Islet precursor cell (in vitro differentiated cells): ENCODE results near the gene C3orf70.

Experiments
- DNase-seq: peaks from one replicate; pipeline ENCODE4 v3.0.0-alpha.2; 2018

C3orf70 gene

GRCh38 chr3:185082829-185083228 is 70.0 kb downstream of the C3orf70 start:
- no peak for DNase-seq

DNA sequence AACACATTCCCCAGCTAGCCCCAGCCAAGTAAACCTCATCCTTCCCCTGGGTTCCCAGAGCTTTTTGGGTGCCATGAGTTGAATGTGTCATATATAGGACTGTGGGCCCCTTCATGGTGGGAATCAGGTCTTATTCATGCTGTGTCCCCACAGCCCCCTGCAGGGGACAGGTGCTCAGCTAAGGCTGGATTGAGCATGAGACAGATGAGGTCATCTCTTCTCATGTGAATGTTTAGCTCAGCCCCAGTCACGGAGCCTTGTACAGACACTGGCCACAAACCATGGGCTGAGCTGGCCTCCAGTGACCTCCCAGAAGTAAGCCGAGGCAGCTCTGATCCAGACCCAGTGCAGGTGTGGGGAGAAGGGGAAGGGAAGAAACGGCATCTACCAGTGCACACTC is 70.7 kb downstream of the C3orf70 start:
- DNase-seq: no peak

GRCh38 chr3:185081521-185081920 is 71.3 kb downstream of the C3orf70 start:
- no peak for DNase-seq

- no peak for DNase-seq
Observed at GRCh38 chr3:185079625-185080024, 73.2 kb downstream of the C3orf70 start.

GRCh38 chr3:185076219-185076618 is 76.6 kb downstream of the C3orf70 start:
- no peak for DNase-seq

- no peak for DNase-seq
Observed at GRCh38 chr3:185075547-185075946, 77.3 kb downstream of the C3orf70 start.

DNA sequence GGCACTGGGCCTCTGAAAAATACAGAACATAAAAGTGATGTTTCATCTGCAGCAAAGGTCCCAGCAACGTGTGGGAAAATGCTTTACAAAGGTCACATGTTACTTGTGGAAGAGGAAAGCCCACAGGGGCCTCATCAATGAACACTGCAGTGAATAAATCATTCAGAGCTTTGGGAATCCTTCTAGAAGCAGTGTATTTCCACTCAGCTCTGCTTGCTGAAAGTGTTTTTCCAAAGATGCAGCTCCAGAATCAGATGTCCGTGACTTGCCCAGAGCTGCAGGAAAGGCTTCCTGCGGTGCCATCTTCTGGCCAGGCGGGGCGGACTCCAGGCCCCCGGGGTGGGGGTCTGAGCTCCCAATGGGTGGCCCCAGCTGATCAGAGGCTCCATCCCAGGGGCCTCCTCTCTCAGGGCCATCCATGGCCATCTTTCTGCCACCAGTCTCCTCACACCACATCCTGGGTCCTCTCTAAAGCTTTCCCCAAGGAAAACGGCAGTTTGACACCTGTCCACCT is 81.5 kb downstream of the C3orf70 start:
- no peak for DNase-seq

DNA sequence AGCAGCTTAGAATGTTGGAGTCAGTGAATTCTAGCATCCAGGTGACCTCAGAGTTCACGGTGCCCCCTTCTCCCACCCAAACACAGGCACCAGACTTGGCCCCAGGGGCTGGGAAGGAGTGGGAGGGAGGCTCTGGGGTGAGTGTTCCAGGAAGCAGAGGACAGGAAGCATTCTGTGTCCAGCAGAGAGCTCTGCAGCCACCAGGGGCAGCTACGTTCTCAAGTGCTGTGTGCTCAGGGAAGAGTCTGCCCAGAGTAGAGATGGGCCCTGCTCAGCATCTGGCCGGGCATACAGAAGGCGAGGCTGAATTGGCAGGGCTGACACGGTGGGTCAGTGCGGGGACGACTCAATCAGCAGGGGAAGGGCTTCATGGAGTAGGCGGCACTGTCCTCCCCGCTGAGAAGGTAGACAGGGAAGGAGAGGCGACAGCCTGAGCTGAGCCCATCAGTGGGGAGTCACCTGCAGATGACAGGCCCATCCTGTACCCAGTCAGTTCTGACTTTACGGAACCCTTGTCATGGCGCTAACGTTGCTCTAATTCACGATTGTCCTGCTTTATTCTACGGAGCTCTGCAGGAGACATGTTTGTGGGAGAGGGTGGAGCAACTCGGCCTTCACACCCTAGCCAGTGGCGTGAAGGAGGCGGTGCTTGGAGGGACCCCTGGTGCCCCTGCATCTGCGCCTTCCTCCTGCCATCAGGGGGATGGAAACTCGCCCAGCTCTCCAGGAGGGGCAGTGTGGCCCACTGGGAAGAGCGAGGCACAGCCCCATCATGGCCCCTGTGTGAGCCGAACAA is 82.2 kb downstream of the C3orf70 start:
- peak; percentile 88 for DNase-seq

DNA sequence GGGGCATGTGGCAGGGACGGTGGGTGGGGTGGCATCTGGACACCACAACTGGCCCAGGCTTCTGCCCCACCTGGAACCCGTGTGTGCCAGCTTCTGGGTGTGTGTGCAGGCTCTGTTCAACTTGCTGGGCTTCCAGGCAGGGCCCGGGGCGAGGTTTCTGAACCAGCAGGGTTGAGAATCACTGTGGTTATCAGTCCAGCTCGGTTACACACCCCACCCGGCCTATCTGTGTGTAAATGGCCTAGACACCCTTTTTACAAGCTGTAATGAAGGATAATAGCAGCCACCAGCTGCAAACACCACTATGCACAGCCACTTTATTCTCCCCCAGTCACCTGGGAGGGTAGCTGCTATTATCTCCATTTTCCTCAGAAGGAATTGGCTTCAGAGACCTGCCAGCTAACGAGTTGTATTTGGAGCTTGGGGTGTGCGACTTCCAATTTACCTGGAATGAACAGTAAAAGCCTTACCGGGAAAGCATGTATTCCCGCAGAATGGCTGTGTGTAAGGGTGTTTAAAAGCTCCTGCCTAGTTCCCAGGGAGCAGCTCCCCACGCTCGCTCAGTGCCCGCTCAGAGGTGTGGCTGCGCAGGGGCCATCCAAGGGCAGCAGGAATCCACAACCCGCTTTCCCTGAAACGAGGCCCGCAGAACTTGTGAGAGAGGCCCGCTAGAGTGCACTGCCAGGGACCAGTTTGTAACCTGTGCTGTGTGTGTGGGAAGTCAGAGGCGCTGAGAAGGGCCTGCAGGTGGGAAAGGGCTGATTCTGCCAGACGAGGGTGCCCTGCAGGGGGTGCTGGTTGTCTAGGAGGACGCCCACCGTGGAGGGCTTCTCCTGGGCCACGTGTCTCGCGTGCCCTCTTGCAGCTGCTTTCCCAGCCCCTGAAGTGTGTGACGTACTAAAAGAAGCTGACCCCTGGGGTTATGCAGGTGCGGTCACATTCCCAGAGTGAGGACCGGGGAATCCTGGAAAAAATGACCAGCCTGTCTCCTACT is 83.5 kb downstream of the C3orf70 start:
- peak; percentile 85 for DNase-seq

GRCh38 chr3:185067173-185067572 is 85.7 kb downstream of the C3orf70 start:
- DNase-seq: no peak

DNA sequence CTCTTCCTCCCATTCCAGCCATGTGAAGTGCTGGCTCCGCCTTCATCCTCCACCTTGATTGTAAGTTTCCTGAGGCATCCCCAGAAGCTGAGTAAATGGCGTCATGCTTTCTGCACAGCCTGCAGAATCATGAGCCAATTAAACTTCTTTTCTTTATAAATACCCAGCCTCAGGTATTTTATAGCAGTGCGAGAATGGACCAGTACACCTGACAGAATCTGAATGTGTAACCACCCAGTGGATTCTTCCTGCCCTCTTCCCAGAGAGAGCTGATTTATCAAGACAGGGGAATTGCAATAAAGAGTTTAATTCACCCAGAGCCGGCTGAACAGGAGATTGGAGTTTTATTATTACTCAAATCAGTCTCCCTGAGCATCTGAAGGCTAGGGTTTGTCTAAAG is 86.6 kb downstream of the C3orf70 start:
- no peak for DNase-seq

- no peak for DNase-seq
Observed at GRCh38 chr3:185065059-185065458, 87.8 kb downstream of the C3orf70 start.

- DNase-seq: no peak
Observed at GRCh38 chr3:185063431-185063830, 89.4 kb downstream of the C3orf70 start.

- no peak for DNase-seq
Observed at GRCh38 chr3:185062191-185062590, 90.7 kb downstream of the C3orf70 start.

DNA sequence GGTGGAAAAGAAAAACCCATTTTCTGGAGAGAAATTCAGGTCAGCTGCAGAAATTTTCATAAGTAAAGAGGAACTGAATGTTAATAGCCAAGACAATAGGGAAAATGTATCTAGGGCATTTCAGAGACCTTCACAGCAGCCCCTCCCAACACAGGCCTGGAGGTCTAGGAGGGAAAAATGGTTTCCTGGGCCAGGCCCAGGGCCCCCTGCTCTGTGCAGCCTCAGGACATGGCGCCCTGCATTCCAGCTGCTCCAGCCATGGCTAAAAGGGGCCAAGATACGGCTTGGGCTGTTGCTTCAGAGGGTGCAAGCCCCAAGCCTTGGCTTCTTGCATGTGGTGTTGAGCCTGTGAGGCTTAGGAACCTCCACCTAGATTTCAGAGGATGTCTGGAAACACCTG is 92.2 kb downstream of the C3orf70 start:
- no peak for DNase-seq

DNA sequence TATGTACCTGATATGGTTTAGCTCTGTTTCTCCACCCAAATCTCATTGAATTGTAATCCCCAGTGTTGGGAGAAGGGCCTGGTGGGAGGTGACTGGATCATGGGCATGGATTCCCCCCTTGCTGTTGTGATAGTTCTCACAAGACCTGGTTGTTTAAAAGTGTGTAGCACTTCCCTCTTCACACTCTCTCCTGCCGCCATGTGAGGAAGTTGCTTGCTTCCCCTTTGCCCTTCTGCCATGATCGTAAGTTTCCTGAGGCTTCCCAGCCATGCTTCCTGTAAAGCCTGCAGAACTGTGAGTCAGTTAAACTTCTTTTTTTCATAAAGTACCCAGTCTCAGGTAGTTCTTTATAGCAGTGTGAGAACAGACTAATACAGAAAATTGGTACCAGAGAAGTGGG is 93.1 kb downstream of the C3orf70 start:
- no peak for DNase-seq

GRCh38 chr3:185058796-185059195 is 94.1 kb downstream of the C3orf70 start:
- no peak for DNase-seq

DNA sequence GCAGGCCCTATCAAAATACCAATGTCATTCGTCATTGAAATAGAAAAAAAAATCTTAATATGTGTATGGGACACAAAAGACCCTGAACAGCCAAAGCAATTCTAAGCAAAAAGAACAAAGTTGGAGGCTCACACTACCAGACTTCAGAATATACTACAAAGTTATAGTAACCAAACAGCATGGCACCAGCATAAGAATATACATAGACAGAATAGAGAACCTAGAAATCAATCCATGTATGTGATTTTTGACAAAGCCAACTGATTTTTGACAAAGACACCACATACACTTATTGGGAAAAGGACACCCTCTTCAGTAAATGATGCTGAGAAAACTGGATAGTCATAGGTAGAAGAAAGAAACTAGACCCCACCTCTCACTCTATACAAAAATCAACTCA is 95.0 kb downstream of the C3orf70 start:
- DNase-seq: no peak

GRCh38 chr3:185056908-185057307 is 96.0 kb downstream of the C3orf70 start:
- no peak for DNase-seq

GRCh38 chr3:185052631-185053030 is 100.2 kb downstream of the C3orf70 start:
- DNase-seq: no peak

DNA sequence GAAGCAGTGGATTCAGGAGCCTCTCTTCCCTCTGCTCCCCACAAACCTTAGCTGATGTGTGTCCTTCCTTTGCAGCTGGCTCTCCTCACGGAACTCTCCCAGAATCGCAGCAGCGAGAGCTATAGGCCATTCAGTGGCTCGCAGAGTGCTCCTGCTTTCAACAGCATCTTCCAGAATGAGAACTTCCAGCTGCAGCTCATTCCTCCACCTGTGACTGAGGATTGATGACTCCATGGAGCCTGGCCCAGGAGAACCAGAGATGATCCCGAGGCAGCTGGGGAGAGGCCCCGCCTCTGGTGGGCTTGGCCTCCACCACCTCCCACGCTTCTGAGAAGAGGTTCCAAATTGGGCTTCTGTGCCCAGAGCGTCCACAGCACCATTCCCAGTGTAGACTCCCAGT is 101.1 kb downstream of the C3orf70 start:
- no peak for DNase-seq

- DNase-seq: no peak
Observed at GRCh38 chr3:185049710-185050109, 103.2 kb downstream of the C3orf70 start.

DNA sequence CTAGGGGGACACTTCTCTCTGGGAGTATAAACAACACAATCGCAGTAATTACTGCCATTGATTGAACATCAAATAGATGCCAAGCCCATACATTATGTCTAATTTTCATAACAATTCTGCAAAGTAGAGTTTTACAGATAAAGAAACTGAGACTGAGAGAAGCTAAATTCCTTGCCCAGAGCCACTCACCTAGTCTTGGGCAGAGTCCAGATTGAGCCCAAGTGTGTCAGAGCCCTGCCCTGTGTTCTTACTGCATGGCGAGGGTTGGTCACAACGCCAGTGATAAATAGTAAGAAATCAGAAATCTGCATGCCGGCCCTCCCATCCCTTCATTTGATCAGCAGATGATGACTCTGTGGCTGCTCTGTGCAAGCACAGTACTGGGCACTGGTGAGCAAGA is 106.3 kb downstream of the C3orf70 start:
- no peak for DNase-seq

GRCh38 chr3:185046164-185046515 is 106.7 kb downstream of the C3orf70 start:
- DNase-seq: no peak
